HG02623 (cell line): ENCODE data around the gene TOMT.

Experiments used
- ATAC-seq: cut with Tn5 transposase; IDR thresholded peaks from one replicate; pipeline ENCODE4 v1.9.1; 2021; ENCODE audit warnings: moderate library complexity; ENCODE audit not compliant: unreplicated experiment

The TOMT gene

GRCh38 chr11:72157131-72157530, 51.4 kb downstream of the TOMT start:
- no peak for ATAC-seq
